Activated CD4-positive, alpha-beta T cell treated with anti-CD3 and anti-CD28 coated beads, Interleukin-2, Interleukin-4, amounts not matched to agents 100 ng/mL and 50 ng/mL, durations not matched to agents 16 hours and 8 hours (primary cell): Measurements from ENCODE around the gene DNAH6.

ENCODE experiments used
- DNase-seq: peaks from one replicate; pipeline ENCODE4 v3.0.0-alpha.2; 2020; ENCODE audit warnings: low spot score

The DNAH6 gene

GRCh38 chr2:84697895-84698294 lies 181.6 kb downstream of the DNAH6 start:
- no peak for DNase-seq

- DNase-seq: no peak
Observed at GRCh38 chr2:84700006-84700405, 183.7 kb downstream of the DNAH6 start.

DNA sequence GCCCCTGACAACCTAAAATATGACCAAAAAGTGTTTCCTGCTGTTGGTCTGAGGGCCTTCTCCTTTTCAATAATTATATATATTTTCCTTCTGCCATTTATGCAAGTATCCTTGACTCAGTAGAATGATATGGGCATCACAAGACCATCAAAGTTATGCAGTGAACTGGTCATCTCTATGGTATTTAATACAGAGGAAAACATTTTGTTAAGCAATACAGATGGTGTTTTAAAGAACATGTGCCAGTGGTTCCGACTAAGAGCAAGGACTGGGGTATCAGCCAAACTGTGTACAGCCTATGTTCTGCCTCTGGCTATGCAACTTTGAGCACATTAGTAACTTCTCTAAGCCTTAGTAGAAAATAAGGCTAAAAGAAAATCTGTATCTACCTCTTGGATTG lies 185.6 kb downstream of the DNAH6 start:
- no peak for DNase-seq

GRCh38 chr2:84702941-84703340 lies 186.6 kb downstream of the DNAH6 start:
- no peak for DNase-seq

DNA sequence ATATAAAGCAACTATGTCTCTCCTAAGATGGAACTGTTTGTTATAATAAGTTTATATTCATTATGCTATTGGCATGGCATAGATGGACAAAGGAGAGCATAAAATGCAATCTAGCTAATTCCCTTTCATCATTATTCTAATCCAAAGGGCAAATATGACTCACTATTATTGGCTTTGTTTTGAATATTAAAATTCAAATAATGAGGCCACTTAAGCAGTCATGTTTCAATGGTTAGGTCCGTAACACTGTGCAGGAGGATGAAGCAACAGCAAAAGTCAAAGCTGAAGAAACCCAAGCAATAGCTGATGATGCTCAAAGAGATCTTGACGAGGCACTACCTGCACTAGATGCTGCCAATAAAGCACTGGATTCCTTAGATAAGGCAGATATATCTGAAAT lies 187.5 kb downstream of the DNAH6 start:
- no peak for DNase-seq

- DNase-seq: no peak
Observed at GRCh38 chr2:84704505-84705244, 188.4 kb downstream of the DNAH6 start.

- DNase-seq: no peak
Observed at GRCh38 chr2:84705858-84706257, 189.6 kb downstream of the DNAH6 start.

GRCh38 chr2:84708442-84708841 lies 192.1 kb downstream of the DNAH6 start:
- DNase-seq: no peak

GRCh38 chr2:84711651-84712050 lies 195.4 kb downstream of the DNAH6 start:
- no peak for DNase-seq

DNA sequence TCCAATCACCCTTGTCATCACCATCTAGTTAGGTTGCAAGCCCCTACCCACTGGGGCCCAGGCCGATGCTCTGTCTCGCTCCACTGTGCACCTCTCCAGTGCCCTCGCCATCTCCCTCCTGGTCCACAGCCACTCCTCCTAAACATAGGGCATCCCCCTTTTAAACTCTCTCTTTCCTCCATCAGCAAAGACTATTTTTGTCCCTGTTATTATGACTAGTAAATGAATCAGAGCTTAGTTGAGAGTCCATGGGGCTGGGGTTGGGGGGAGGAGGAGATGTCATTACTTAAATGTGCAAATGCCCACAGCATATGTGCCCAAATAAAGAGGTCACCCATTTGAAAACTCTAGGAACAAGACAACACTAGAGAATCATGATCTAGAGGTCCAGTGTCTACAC lies 197.1 kb downstream of the DNAH6 start:
- no peak for DNase-seq

DNA sequence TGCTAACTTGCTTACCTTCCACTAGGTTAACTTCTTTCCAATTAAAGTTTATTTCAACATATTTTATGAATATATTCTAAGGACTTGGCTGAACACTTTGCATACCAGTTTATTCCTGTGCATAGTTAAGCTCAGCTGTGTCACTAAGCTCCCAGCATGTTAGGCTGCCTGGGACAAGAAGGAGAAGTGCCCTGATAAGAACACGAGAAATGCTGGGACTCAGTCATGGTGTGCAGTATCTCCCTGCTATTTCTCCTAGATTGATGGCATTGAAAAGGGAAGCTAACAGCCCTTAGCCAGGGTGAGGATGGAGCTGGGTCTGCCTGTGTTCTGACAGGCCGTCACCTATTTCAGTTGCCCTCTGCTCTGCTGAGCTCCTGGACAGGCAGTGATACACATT lies 200.3 kb downstream of the DNAH6 start:
- no peak for DNase-seq

GRCh38 chr2:84717302-84717701 lies 201.0 kb downstream of the DNAH6 start:
- no peak for DNase-seq

DNA sequence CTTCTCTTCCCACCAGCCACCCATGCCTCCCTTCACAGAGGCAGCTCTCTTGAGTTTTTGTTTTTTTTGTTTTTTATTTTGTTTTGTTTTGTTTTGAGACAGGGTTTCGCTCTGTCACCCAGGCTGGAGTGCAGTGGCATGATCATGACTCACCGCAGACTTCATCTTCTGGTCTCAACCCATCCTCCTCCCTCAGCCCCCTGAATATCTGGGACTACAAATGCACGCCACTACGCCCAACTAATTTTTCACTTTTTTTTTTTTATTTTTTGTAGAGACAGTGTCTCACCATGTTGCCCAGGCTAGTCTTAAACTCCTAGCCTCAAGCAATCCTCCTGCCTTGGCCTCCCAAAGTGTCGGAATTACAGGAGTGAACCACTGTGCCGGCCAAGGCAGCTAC lies 203.1 kb downstream of the DNAH6 start:
- no peak for DNase-seq

- DNase-seq: no peak
Observed at GRCh38 chr2:84723831-84724230, 207.5 kb downstream of the DNAH6 start.

DNA sequence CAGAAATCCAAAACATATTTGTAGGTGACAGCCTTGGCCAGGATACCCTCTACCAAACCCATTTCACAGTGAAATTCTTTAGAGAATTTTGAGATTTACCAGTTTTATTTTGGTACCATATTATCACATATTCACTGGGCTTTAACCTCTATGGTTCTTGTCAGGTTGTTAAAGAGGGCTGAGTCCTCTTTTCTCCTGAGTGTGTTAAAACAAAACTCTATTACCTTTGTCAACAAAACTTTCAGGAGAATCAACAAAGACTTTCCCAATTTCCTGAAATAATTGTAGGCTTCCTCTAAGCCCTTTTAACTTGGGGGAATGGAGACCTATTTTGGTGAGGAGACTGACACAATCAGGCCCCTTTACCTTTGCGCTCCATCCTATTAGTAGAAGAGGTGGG lies 209.4 kb downstream of the DNAH6 start:
- DNase-seq: no peak

DNA sequence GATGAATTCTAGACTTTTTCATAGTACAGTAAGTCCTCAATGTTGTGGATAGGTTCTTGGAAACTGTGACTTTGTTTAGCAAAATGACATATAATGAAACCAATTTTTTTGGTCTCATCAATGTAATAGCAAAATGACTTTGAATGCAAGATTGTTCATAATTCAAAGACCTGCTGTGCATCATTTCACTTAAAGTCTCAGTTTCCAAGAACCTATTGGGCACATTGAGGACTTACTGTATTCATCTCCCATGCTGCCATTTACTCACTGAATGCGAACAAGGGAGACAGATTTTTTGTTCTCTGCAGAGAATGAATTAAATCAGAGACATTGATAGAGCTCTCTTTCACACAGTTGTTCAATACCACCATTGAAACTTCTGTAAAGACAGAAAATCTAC lies 211.0 kb downstream of the DNAH6 start:
- no peak for DNase-seq

- no peak for DNase-seq
Observed at GRCh38 chr2:84729224-84729623, 212.9 kb downstream of the DNAH6 start.

GRCh38 chr2:84731185-84731584 lies 214.9 kb downstream of the DNAH6 start:
- no peak for DNase-seq

DNA sequence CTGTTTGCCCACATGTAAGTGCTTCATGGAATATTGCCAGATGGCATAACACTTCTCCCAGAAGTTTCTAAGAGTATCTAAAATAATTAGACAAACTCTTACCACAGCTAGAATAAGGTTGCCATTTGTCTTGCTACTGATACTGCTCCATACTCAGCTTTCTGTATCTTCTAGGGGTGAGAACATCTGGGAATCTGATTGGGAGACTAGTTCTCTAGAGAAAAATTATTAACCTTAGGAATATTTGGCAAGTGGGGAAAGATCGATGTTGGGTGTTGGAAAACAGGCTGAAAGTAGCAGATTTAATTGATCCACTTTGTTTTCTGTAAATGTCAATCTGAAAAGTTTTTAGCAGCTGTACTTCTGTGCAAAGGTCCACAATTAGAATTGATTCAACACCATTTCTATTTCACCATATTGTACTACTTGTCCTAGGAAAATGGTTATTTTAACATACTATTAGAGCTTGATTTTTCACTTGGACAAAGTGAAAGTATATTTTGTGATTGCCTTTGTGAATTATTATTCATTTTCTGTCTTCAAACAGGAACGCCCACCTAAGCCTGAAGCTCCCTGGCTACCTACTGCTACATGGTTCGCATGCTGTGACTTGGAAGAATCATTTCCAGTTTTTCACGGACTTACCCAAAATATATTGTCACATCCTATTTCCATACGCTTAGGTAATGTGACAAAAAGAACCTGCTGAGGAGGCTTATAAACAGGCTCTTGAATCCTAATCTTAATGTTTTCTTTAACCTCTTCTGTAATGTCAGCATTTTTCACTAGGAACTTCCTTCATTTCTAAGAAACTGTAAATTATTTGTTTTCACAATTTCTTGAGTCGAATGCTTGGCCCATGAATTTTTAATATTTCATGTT lies 216.8 kb downstream of the DNAH6 start:
- DNase-seq: no peak

DNA sequence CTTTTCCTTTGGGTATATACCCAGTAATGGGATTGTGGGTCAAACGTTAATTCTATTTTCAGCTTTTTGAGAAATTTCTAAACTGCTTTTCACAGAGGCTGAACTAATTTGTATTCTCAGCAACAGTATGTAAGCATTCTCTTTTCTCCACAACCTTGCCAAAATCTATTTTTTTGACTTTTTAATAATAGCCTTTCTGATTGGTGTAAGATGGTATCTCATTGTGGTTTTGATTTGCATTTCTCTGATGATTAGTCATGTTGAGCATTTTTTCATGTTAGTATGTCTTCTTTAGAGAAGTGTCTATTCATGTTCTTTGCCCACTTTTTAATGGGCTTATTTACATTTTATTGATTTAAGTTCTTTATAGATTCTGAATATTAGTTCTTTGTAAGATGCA lies 219.1 kb downstream of the DNAH6 start:
- DNase-seq: no peak

DNA sequence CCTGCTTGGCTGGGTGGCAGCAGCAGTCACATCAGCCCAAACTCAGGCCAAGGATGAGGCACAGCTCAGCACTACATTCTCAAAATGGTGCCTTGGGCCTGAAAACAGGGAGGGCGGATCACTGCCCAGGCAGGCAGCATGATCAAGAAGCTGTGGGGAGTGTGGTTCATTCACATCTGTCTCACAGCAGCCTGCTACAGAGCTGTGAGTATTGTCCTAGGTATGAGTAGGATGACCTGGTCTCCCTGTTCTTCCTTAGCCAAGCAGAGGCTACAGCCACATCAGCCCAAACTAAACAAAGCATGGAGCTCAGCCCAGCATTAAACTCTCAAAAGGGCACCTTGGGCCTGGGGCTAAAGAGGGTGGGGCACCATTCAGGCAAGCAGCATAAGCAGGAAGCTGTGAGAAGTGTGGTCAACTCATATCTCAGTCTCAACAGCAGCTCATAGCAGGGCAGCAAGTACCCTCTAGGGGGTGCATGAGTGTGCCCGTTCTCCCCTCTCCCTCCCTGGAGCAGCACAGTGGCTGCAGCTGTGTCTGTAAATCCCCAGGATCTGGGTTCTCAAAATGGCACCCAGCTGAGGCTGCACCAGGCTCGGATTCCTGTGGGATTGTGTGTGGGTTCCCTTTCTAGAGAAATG lies 225.0 kb downstream of the DNAH6 start:
- DNase-seq: peak; percentile 17

GRCh38 chr2:84748341-84748740 lies 232.0 kb downstream of the DNAH6 start:
- no peak for DNase-seq

- no peak for DNase-seq
Observed at GRCh38 chr2:84749442-84749841, 233.1 kb downstream of the DNAH6 start.
